ENCODE data around the gene RBCK1. TPM values are rescaled to one million over a fixed set of nuclear protein-coding genes. Genes with fewer than 3 reads are reported as not detected.

Gene RBCK1
- total RNA-seq, 1 experiment from 2014 or later: 115 TPM

DNA sequence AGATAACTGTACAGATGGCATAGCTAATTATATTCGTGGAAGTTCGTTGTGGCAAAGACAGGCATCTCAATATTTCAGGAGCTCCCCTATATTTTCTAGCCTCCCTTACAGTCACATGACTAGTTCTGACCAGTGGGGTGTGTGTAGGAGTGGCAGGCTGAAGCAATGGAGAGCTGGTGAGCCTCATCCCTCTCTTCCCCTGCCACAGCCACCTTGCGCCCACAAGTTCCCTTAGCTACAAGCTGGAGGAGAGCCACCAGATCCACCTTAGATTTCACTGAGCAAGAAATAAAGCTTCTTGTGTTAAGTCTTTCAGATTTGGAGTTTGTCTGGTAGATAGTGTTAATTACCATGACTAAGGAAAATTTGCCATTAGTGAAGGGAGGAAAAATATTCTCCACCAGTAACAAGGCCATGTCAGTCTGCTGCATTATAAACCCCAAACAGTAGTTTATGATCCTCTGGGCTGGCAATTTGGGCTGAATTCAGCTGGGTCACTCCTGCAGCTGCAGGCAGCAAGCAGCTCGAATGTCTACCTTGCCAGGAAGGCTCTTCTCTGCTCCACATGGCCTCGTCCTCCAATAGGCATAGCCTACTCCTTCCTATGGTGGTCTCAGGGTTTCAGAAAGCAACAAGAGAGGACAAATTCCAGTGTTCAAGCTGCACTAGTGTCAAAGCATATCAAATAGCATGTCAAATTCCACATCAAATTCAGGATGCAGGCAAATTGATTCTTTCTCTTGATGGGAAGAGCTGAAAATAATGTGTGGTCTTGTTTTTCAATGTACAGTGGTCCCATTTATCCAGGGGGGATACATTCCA lies 7.4 kb upstream of the RBCK1 start:
- peaks cover 24% of the 10 kb centered on the region for H3K36me3 ChIP-seq (ENCODE audit: low read depth, low read length)
- TSS peak; percentile 2 for BruUV-seq (replicated peaks)
- peak overlapping the region; percentile 60 for H3K9ac ChIP-seq (ENCODE audit: low read length)
- CTCF ChIA-PET: interaction anchor here (0.5 to 0.9 kb wide), 3 partner anchors 31 to 330 kb away, joined by 3 to 11 read pairs (median 3); no protein-coding TSS in a partner anchor
- peak overlapping the region; percentile 3; the same call in 1 of the 2 replicates for H3K4me2 ChIP-seq (ENCODE audit: low read length)
- peaks cover 24% of the 10 kb centered on the region for H3K4me1 ChIP-seq (ENCODE audit: insufficient read depth, low read length)
- H3F3A ChIP-seq (ENCODE audit: low read length, unreplicated experiment): no peaks in the 10 kb centered on the region
- POLR2A ChIA-PET (ENCODE audit: unreplicated experiment): interaction anchor here (0.6 kb wide), 2 partner anchors 38 to 493 kb away, joined by 3 read pairs; no protein-coding TSS in a partner anchor
- no peak overlapping the region for H3K4me3 ChIP-seq (ENCODE audit: low read length)
- intact Hi-C loops (cut with micrococcal nuclease): loop anchor here (2.0 to 5.0 kb wide), 2 partner anchors 18 to 38 kb away; no protein-coding TSS in a partner anchor
- H3K79me2 ChIP-seq (ENCODE audit: low read length): no peaks in the 10 kb centered on the region
- H4K20me1 ChIP-seq (ENCODE audit: low read length): no peaks in the 10 kb centered on the region
- ATAC-seq: peak; percentile 14
- H3K27me3 ChIP-seq (ENCODE audit: low read length): no peaks in the 10 kb centered on the region
- H3K9me2 ChIP-seq (replicated peaks; ENCODE audit: low read length): no peaks in the 10 kb centered on the region
- H2AFZ ChIP-seq (ENCODE audit: low read length): no peak overlapping the region
- H3K27ac ChIP-seq (ENCODE audit: low read length): peak overlapping the region; percentile 87
- H3K9me3 ChIP-seq (ENCODE audit: low read length): no peaks in the 10 kb centered on the region
- TF ChIP-seq EZH2 (IDR thresholded peaks at IDR 0.05; ENCODE audit: low read length, unreplicated experiment) (no peak), CTCF (conservative IDR thresholded peaks at IDR 0.05; ENCODE audit: low read depth, low read length) (no peak), EZH2phosphoT487 (IDR thresholded peaks at IDR 0.05; ENCODE audit: borderline replicate concordance, low read length) (no peak)
- no peak for DNase-seq

DNA sequence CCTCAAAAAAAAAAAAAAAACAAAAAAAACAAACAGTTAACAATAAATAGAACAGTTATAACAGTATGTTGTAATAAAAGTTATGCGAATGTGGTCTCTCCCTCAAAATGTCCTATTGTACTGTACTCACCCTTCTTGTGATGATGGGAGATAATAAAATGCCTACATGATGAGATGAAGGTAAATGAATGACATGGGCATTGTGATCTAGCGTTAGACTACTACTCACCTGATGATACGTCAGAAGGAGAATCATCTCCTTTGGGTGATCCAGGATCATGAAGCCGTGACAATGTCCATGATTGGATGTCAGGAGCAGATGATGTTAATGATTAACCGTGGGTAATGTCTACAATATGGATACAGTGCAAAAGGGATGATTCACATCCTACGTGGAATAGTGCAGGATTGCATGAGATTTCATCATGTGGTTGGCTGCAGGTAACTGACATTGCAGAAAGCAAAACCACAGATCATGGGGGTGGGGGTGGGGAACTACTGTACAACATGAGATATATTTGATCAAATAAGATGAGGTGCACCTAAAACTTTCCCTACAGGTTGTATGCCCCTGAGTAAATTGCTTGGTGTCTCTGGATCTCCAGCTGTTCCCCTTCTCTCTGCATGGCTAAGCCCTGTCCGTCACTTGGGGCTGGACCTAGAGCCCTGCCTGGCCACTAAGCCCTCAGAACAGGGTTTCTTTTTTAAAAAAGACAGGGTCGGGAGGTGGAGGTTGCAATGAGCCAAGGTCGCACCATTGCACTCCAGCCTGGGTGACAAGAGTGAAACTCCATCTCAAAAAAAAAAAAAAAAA lies 6.2 kb upstream of the RBCK1 start:
- ChIA-PET CTCF (no interaction called here), POLR2A (ENCODE audit: unreplicated experiment) (interaction anchor here (0.6 kb wide), 1 partner anchor 66 kb away, joined by 8 read pairs; no protein-coding TSS in a partner anchor)
- peaks cover 27% of the 10 kb centered on the region for H3K4me1 ChIP-seq (ENCODE audit: insufficient read depth, low read length)
- no TSS peak for BruUV-seq (replicated peaks)
- H3K9me2 ChIP-seq (replicated peaks; ENCODE audit: low read length): no peaks in the 10 kb centered on the region
- H3K36me3 ChIP-seq (ENCODE audit: low read depth, low read length): peaks cover 12% of the 10 kb centered on the region
- peak overlapping the region; percentile 65 for H3K9ac ChIP-seq (ENCODE audit: low read length)
- DNase-seq: peak; percentile 99
- ATAC-seq: peak; percentile 74
- H3F3A ChIP-seq (ENCODE audit: low read length, unreplicated experiment): no peaks in the 10 kb centered on the region
- H3K27me3 ChIP-seq (ENCODE audit: low read length): no peaks in the 10 kb centered on the region
- no peaks in the 10 kb centered on the region for H4K20me1 ChIP-seq (ENCODE audit: low read length)
- no peak overlapping the region for H3K4me3 ChIP-seq (ENCODE audit: low read length)
- H3K79me2 ChIP-seq (ENCODE audit: low read length): no peaks in the 10 kb centered on the region
- H3K4me2 ChIP-seq (ENCODE audit: low read length): peak overlapping the region; percentile 38
- H3K9me3 ChIP-seq (ENCODE audit: low read length): no peaks in the 10 kb centered on the region
- H3K27ac ChIP-seq (ENCODE audit: low read length): peak overlapping the region; percentile 91
- no peak overlapping the region for H2AFZ ChIP-seq (ENCODE audit: low read length)
- TF ChIP-seq EZH2phosphoT487 (IDR thresholded peaks at IDR 0.05; ENCODE audit: borderline replicate concordance, low read length) (no peak), CTCF (conservative IDR thresholded peaks at IDR 0.05; ENCODE audit: low read depth, low read length) (no peak), EZH2 (IDR thresholded peaks at IDR 0.05; ENCODE audit: low read length, unreplicated experiment) (no peak)
- intact Hi-C loops (cut with micrococcal nuclease): loop anchor here (2.0 to 5.0 kb wide), 2 partner anchors 19 to 40 kb away; no protein-coding TSS in a partner anchor
